GM21423 (cell line): ENCODE results near the gene PDE11A.
"Not testable (repeated sequence)": the region's sequence is repeated elsewhere in the genome, so short reads cannot be mapped to it uniquely, and the experiment has no call there.

Experiments
- ATAC-seq: cut with Tn5 transposase; IDR thresholded peaks from one replicate; pipeline ENCODE4 v1.9.1; 2021; ENCODE audit warnings: mild to moderate bottlenecking, moderate library complexity; ENCODE audit not compliant: unreplicated experiment

Gene PDE11A

GRCh38 chr2:178075006-178075326, 2.4 kb upstream of the PDE11A start:
- ATAC-seq, result no peak

- ATAC-seq, result no peak
Measured at GRCh38 chr2:178074123-178075005, 1.8 kb upstream of the PDE11A start.

GRCh38 chr2:178072000-178072382, 586 bp downstream of the PDE11A start:
- no peak for ATAC-seq

GRCh38 chr2:178070824-178071223, 1.8 kb downstream of the PDE11A start:
- ATAC-seq, result no peak

- no peak for ATAC-seq
Measured at GRCh38 chr2:178069551-178069950, 3.0 kb downstream of the PDE11A start.

GRCh38 chr2:178068823-178069454, 3.6 kb downstream of the PDE11A start:
- no peak for ATAC-seq

- no peak for ATAC-seq
Measured at GRCh38 chr2:178066890-178067669, 5.5 kb downstream of the PDE11A start.

- ATAC-seq, result no peak
Measured at GRCh38 chr2:178066324-178066723, 6.3 kb downstream of the PDE11A start.

GRCh38 chr2:178059681-178060080, 12.9 kb downstream of the PDE11A start:
- no peak for ATAC-seq

GRCh38 chr2:178059111-178059510, 13.5 kb downstream of the PDE11A start:
- ATAC-seq, result no peak

- no peak for ATAC-seq
Measured at GRCh38 chr2:178057179-178057680, 15.3 kb downstream of the PDE11A start.

GRCh38 chr2:178056345-178056744, 16.2 kb downstream of the PDE11A start:
- no peak for ATAC-seq

- ATAC-seq, result not testable (repeated sequence)
Measured at GRCh38 chr2:178051257-178051656, 21.3 kb downstream of the PDE11A start.

- ATAC-seq, result no peak
Measured at GRCh38 chr2:178047391-178047790, 25.2 kb downstream of the PDE11A start.

GRCh38 chr2:178044836-178045235, 27.7 kb downstream of the PDE11A start:
- ATAC-seq, result no peak

- no peak for ATAC-seq
Measured at GRCh38 chr2:178043266-178043665, 29.3 kb downstream of the PDE11A start.

GRCh38 chr2:178033583-178033982, 39.0 kb downstream of the PDE11A start:
- not testable (repeated sequence) for ATAC-seq

- no peak for ATAC-seq
Measured at GRCh38 chr2:178029342-178029741, 43.2 kb downstream of the PDE11A start.

- no peak for ATAC-seq
Measured at GRCh38 chr2:178025551-178026185, 46.9 kb downstream of the PDE11A start.

GRCh38 chr2:178018141-178018540, 54.4 kb downstream of the PDE11A start:
- no peak for ATAC-seq

- ATAC-seq, result no peak
Measured at GRCh38 chr2:178016612-178017011, 56.0 kb downstream of the PDE11A start.
